ENCODE data around the gene GRAMD1A. TPM values are rescaled to one million over a fixed set of nuclear protein-coding genes. Genes with fewer than 3 reads are reported as not detected.
"Not testable (repeated sequence)": the region's sequence is repeated elsewhere in the genome, so short reads cannot be mapped to it uniquely, and the experiment has no call there.

The GRAMD1A gene
- total RNA-seq, result 100 to 1,000 TPM; 158 to 160 TPM

DNA sequence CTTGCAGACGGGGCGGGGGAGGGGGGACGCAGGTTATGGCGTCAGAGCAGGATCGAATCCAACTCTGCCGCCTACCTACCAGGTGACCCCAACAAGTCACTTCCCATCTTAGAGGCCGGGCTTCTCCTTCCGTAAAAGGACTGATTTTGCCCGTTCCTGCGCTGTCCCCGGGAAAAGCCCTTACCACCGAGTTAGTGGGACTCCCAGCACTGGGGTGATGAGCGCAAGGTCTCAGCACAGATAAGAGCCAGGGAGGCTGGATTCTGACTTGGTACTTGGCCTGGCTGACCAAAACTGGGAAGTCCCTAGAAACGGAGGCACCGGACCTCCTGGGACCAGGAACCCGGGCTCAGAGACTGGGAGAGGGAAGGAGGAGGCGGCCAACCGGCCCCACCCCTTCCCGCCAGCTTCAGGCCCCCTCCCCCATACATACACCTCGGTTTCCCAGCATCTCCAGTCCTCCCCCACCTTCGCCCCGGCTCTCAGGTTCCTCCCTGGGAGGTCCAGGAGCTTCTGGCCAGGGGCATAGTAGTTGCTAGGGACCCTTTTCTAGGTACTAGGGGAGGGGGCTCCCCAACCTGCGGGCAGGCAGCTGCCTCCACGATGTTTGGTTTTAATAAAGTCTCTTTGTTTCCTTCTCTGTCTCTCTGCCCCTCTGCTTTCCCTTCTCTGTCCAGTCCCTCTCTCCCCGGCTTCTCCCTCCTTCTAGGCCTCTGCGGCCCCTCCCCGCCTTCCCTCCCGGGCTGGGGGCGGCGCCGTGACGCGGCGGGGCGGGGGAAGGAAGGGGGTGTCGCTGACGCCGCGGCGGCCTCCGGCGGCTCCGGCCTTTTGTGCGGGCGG lies at the start of gene GRAMD1A:
GRAMD1A (plus strand) TSS at position 826 of the 840 bp plus-strand sequence. CDS start 156 bp downstream, outside the sequence.
- peak; percentile 69 to 74 for ATAC-seq
- Mint-ChIP-seq H3K9me3 (no peaks in the 10 kb centered on the region), H3K27ac (peak within 1 kb of the TSS; percentile 96 to 97), H3K36me3 (peaks cover 30 to 35% of the 10 kb centered on the region in 2 donors)
- DNase-seq (ENCODE audit: low spot score in 2 of 2), result peak; percentile 76 to 80

DNA sequence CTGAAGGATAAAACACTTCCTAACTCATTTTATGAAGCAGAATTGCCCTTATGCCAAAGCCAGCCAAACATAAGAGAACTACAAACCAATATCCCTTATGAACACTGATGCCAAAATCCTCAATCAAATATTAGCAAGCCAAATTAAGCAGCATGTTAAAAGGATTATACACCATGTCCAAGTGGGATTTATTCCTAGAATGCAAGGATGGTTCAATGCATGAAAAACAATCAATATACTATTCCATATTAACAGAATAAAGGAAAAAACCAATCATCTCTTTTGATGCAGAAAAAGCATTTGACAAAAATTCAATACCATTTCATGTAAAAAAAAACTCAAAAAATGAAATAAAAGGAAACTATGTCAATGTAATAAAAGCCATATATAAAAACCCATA lies 47.0 kb upstream of the GRAMD1A start:
- Mint-ChIP-seq H3K27ac (no peak overlapping the region), H3K9me3 (peaks cover 46 to 65% of the 10 kb centered on the region in 2 donors), H3K36me3 (peaks cover 65 to 87% of the 10 kb centered on the region in 2 donors)
- ATAC-seq, result no peak
- no peak for DNase-seq (ENCODE audit: low spot score in 2 of 2)

DNA sequence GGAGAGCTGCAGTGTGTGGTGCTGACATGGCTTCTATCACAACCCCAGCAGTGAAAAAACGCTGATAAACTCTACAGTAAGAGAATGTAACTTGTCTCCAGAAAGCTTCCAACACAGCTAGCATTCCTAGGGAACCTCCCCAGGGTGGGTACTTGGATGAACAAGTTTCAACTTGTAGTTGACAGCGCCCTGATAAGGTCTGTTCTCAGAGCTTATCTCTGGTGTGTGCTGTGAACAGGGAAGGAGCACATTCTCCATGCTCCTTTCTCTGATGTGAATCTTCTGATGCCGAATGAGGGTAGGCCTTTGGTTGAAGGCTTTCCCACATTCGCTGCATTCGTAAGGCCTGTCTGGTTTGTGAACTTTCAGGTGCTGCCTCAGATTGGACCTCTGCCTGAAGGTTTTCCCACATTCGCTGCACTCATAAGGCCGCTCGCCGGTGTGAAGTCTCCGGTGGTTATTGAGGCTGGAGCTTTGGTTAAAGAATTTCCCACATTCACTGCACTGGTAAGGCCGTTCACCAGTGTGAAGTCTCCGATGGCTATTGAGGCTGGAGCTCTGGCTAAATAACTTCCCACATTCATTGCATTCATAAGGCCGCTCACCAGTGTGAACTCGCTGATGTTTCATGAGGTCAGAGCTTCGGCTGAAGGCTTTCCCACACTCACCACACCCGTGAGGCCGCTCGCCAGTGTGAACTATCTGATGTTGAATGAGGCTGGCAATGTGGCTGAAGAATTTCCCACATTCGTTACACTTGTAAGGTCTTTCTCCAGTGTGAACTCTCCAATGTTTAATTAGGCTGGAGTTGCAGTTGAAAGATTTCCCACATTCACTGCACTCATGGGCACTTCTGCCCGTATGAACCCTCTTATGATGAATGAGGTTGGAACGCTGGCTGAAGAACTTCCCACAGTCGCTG lies 42.0 kb upstream of the GRAMD1A start:
- no peak for DNase-seq (ENCODE audit: low spot score in 2 of 2)
- no peak for ATAC-seq
- Mint-ChIP-seq H3K9me3 (peaks cover 42 to 72% of the 10 kb centered on the region in 2 donors), H3K36me3 (peaks cover 82 to 94% of the 10 kb centered on the region in 2 donors), H3K27ac (no peak overlapping the region)

DNA sequence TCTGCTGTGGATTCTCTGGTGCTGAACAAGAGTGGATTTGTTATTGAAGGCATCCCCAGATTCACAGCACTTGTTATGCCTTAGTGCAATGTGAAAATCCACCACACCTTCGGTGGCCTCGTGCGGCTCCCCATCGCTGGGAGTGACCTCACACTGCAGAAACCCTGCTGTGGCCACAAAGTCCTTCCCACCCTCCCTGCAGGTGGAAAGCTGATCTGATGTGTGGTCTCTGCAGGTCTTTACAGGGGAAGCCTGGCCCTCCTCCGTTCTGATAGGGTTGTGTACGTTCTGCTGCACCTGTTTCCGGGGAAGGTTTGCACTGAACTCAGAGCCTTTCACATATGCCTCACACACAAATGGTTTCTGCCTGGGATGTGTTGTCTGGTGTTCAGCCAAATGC lies 41.1 kb upstream of the GRAMD1A start:
- ATAC-seq, result no peak
- Mint-ChIP-seq H3K36me3 (peaks cover 76 to 89% of the 10 kb centered on the region in 2 donors), H3K9me3 (peaks cover 41 to 63% of the 10 kb centered on the region in 2 donors), H3K27ac (no peak overlapping the region)
- no peak for DNase-seq (ENCODE audit: low spot score in 2 of 2)

DNA sequence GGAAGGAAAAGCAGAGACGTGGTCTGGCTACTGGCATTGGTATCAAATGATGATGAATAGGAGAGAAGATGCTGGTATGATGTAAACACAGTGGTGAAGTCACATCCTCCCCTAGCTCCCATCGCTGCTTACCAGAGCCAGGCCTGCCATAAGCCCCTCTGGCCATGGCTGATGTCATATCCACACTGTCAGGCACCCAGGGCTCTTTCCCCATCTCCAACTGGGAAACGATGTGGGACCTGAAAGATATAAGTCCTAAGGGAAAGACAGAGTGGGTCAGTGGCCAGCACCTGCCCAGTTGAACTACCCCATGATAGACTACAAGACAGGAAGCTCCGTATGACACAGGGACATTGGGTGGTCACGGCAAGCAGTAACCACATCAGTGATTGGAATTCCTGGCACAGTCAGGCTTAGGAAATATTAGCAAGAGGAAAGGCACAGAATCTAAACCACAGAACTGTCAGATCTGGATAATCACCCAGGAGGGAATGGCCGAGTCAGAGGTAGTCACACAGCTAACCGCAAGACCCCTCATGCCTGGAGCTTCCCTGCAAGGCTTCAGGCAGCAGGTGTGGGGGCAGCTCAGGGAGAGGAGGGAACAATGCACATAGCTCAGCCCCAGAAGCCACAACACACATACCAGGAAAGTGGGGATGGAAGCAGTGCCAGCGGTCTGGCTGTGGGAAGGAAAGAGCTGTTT lies 39.9 kb upstream of the GRAMD1A start:
- DNase-seq (ENCODE audit: low spot score in 2 of 2) (no peak), ATAC-seq (no peak)
- Mint-ChIP-seq H3K36me3 (peaks cover 70 to 81% of the 10 kb centered on the region in 2 donors), H3K9me3 (peaks cover 36 to 58% of the 10 kb centered on the region in 2 donors), H3K27ac (no peak overlapping the region)

DNA sequence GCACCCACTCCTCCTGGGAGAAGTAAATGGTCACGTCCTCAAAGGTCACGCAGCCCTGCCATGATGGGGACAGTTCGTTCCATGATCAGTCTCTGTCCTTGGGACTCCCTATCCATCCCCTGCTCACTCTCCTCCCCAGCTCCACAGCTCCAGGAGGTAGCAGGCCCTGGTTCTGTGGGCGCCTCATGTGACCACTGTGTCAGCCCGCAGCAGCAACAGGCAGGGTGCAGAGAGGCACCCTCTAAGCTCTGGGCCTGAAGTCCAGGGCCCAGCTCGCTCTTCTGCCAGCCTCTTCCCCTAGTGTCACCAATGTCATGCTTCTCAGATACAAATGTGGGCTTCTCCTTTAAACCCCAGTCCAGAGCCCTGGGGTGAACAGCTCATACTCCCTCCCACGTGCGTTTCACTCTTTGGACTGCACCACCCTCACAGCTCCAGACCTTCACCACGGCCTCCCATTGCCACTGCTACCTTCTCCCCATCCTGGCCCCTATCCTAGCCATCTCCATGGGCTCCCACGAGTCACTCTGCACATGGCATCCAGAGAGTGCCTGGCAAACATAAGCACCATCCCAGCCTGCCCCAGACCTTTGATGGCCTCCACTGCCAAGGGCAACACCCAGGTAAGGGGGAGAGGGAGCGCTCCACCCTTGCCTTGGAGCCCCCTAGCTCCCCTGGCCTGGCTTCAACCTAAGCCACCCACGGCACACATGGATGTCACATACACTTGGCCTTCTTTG lies 39.0 kb upstream of the GRAMD1A start:
- H3K27ac Mint-ChIP-seq, result peak overlapping the region; percentile 57 to 89
- H3K36me3 Mint-ChIP-seq, result peaks cover 75 to 78% of the 10 kb centered on the region in 2 donors
- peaks cover 36 to 55% of the 10 kb centered on the region in 2 donors for H3K9me3 Mint-ChIP-seq
- DNase-seq (ENCODE audit: low spot score in 2 of 2) (no peak), ATAC-seq (no peak)

DNA sequence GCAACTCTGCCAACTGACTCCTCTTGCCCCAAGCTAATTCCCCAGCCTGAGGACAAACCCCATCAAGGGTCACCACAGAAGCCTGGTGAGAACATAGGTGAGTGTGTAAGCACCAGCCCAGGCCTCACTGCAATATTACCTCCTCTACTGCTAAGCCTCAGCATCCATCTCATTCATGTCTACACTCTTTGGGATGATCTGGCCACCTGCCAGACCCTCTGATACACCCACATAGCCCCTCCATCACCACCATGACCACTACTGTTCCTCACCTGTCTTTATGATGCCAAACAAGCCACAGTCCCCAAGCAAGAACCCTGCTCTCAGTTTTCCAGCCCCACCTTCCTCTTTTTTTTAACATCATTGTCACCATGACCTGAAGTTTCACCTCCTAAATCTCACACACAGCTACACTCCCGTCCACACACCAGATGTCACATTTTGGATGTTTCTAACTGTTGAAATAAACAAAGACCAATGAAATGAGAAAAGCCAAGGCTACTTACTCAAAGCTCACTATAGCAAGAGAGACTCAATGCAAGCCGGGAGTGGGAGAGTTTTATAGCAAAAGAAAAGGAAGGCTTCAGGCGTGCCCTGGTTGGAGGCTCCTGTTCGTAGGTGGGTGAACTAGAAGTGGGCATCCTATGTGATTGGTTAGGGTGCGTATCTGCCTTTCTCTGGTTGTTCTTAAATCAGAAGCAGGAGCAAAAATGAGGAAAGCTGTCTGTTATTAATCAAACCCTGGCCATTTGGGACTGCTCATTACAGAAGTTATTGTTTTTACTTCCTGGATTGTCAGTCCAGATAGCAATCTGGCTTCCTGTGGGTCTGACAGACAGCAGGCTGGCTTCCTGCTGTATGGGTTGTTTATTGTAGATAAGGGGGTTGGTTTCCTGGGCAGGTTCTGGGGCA lies 38.1 kb upstream of the GRAMD1A start:
- peak overlapping the region in 1 of 2 donors; percentile 89 for H3K27ac Mint-ChIP-seq
- ATAC-seq (no peak), DNase-seq (ENCODE audit: low spot score in 2 of 2) (no peak)
- peaks cover 33 to 48% of the 10 kb centered on the region in 2 donors for H3K9me3 Mint-ChIP-seq
- H3K36me3 Mint-ChIP-seq, result peaks cover 65 to 76% of the 10 kb centered on the region in 2 donors

DNA sequence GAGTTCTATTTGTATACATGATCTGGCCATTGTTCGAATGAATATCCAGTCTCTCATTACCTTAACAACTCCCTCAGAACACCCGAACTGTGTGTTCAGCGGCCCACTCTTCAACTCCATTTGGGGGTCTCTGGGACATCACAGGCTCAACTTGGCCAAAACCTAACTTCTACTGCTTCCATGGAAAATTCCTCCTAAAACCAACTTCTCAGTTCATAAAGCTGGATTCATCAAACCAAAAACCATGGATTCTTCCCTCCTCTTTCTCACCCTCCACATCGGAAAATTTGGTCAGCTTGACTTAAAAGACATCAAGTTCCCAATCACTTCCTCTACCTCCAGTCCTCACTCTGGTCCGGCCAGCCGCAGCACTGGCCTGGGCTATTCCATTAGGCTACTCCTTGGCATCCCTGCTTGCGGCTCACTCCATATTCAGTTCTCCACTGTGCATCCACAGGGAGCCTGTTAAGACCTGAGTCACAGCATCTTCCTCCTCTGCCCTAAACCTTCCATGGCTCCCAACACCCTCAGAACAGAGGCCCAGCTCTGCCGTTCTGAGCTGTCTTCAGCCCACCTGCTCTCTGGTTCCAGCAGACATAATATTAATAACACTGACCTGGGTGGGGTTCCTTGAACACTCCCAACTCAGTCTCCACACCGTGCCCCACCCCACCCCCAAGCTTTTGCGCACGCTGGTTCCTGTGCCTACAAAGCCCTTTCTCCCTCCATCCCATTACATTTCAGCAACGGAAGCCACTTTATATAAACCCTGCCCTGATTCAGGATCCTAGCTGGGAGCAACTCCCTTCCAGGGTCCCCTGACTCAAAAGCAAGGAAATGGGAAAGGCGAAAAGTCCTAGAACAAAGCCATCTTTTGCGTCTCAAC lies 37.2 kb upstream of the GRAMD1A start:
- DNase-seq (ENCODE audit: low spot score in 2 of 2), result no peak
- H3K27ac Mint-ChIP-seq, result peak overlapping the region; percentile 83 to 89
- H3K9me3 Mint-ChIP-seq, result peaks cover 29 to 46% of the 10 kb centered on the region in 2 donors
- H3K36me3 Mint-ChIP-seq, result peaks cover 60 to 73% of the 10 kb centered on the region in 2 donors
- peak; percentile 17 to 25 for ATAC-seq

DNA sequence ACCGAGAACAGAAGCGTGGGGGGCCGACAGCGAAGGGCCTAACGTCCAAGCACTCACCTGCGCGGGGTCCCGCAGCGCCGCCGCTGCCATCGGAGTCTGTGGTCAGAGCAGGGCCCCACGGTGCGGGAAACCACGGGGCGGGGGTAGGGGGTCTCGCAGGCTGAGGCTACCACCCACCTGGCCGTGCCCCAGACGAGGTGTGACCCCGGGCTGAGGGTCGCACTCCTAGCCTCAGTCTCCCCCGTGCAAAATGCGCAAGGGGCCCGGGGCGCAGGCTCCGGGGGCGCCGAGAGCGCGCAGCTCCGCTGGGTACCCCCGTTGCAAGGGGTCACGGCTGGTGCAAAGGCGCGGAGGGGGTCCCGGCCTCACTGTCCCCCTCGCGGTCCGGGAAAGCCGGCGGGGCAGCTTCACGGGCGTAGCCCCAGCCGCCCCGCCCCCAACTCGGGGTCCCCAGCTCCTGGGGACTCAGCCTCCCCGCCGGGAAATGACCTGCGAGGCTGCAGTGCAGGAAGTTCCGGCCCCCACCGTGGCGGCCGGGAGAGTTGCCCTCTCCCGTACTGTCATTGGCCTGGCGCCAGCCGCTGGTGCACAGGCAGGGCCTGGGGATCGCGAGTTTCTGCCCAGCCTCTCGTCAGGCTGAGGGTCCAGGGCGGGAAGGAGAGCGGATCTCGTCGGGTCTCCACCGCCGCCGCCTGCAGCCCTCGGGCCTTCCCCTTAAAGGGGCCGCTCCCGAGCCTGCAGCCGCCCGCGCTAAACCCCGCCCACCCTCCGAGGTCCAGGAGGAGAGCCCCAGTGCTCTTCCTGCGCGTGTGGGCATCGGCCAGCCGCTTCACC lies 36.3 kb upstream of the GRAMD1A start, which contains the start of gene ZNF792:
ZNF792 (minus strand) TSS at position 657 of the 834 bp plus-strand sequence; CDS start at position 90, 567 bp downstream.
- peaks cover 58 to 71% of the 10 kb centered on the region in 2 donors for H3K36me3 Mint-ChIP-seq
- peak; percentile 62 to 77 for DNase-seq (ENCODE audit: low spot score in 2 of 2)
- peak; percentile 83 to 84 for ATAC-seq
- H3K27ac Mint-ChIP-seq, result peak within 1 kb of the TSS; percentile 83 to 89
- H3K9me3 Mint-ChIP-seq, result peaks cover 31 to 53% of the 10 kb centered on the region in 2 donors

DNA sequence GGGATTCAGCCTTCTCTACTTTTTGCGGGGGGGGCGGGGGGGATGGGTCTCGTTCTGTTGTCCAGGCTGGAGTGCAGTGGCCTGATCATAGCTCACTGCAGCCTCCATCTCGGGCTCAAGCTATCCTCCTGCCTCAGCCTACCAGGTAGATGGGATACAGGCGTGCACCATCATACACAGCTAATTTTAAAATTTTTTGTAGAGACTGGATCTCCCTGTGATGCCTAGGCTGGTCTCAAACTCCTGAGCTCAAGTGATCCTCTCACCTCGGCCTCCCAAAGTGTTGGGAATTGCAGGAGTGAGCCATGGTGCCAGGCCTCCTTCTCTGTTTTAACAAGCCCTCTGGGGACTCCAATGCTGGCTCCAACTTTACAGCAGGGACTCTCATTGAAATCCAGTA lies 35.5 kb upstream of the GRAMD1A start:
- Mint-ChIP-seq H3K36me3 (peaks cover 50 to 66% of the 10 kb centered on the region in 2 donors), H3K9me3 (peaks cover 26 to 47% of the 10 kb centered on the region in 2 donors), H3K27ac (no peak overlapping the region)
- no peak for ATAC-seq
- no peak for DNase-seq (ENCODE audit: low spot score in 2 of 2)

DNA sequence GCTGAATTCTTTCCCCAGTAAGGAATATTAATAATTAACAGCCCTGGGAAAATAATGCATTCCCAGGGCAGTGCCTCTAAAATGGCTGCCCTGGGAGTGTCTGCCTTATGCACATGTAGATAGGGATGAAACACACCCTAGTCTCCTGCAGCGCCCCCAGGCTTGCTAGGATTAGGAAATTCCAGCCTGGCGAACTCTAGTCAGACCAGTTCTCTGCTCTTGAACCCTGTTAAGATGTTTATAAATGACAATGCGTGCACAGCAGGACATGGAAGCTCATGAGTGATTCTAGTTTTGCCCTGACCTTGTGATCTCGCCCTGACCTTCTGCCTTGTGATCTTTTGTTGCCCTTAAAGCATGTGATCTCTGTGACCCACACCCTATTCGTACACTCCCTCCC lies 34.6 kb upstream of the GRAMD1A start:
- not testable (repeated sequence) for ATAC-seq; DNase-seq (ENCODE audit: low spot score in 2 of 2); H3K27ac Mint-ChIP-seq
- peaks cover 19 to 38% of the 10 kb centered on the region in 2 donors for H3K9me3 Mint-ChIP-seq
- peaks cover 41 to 65% of the 10 kb centered on the region in 2 donors for H3K36me3 Mint-ChIP-seq

DNA sequence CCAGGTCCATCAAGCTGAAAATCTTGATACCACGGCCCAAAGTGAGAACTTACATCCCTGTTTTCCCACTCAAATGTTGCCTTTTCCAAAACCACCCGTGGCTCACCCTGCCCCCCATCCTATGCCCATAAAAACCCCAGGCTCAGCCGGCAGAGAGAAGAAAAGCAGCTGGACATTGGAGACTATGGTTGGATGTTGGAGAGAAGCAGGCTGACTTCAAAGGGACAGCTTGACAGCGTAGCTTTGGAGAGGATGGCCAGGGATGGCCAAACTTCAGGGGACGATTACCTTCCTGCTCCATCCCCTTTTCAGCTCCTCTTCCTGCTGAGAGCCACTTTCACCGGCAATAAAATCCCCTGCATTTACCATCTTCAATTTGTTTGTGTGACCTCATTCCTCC lies 32.6 kb upstream of the GRAMD1A start:
- DNase-seq (ENCODE audit: low spot score in 2 of 2), result no peak
- Mint-ChIP-seq H3K36me3 (peaks cover 23 to 44% of the 10 kb centered on the region in 2 donors), H3K27ac (no peak overlapping the region), H3K9me3 (peaks cover 13 to 23% of the 10 kb centered on the region in 2 donors)
- ATAC-seq, result no peak

DNA sequence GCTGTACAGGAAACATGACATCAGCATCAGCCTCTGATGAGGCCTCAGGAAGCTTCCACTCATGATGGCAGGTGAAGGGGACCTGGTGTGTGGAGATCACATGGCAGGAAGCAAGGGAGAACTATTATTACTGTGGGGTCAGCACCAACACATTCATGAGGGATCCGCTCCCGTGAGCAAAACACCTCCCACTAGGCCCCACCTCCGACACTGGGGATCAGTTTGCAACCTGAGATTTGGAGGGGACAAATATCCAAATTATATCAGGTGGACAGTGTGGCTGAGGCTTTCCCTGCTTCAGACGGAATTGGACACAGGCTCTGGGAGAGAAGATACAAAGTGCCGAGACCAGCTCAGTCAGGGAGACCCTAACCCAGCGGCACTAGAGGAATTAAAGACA lies 30.4 kb upstream of the GRAMD1A start:
- DNase-seq (ENCODE audit: low spot score in 2 of 2) (no peak), ATAC-seq (no peak)
- peaks cover 7 to 18% of the 10 kb centered on the region in 2 donors for H3K9me3 Mint-ChIP-seq
- H3K36me3 Mint-ChIP-seq, result peaks cover 14 to 35% of the 10 kb centered on the region in 2 donors
- no peak overlapping the region for H3K27ac Mint-ChIP-seq

All from activated naive CD4-positive, alpha-beta T cell treated with anti-CD3 and anti-CD28 coated beads, Interleukin-2, amount 50 U/mL, for 72 hours (primary cell).